ENCODE measurements around the gene CFAP100.

CFAP100 gene

GRCh38 chr3:126439968-126440708 is 45.4 kb downstream of the CFAP100 start:
- Histone ChIP-seq H3K27ac (ENCODE audit: low read depth, low read length) (no peak overlapping the region), H3K27me3 (ENCODE audit: insufficient read depth, low read length) (no peaks in the 10 kb centered on the region), H3K4me3 (ENCODE audit: low read length) (no peak overlapping the region), H3K36me3 (ENCODE audit: insufficient read depth, low read length) (peaks cover 23% of the 10 kb centered on the region), H3K9me3 (ENCODE audit: insufficient read depth, low read depth, low read length) (no peaks in the 10 kb centered on the region), H3K9ac (ENCODE audit: low read depth, low read length) (no peak overlapping the region), H3K4me1 (ENCODE audit: insufficient read depth, low read length) (no peaks in the 10 kb centered on the region)
- 91% methylated on average over 12 of the region's 12 CpGs for WGBS

GRCh38 chr3:126440709-126440995 is 45.9 kb downstream of the CFAP100 start:
- Histone ChIP-seq H3K4me3 (ENCODE audit: low read length) (no peak overlapping the region), H3K27ac (ENCODE audit: low read depth, low read length) (no peak overlapping the region), H3K36me3 (ENCODE audit: insufficient read depth, low read length) (peaks cover 21% of the 10 kb centered on the region), H3K27me3 (ENCODE audit: insufficient read depth, low read length) (no peaks in the 10 kb centered on the region), H3K9ac (ENCODE audit: low read depth, low read length) (no peak overlapping the region), H3K9me3 (ENCODE audit: insufficient read depth, low read depth, low read length) (no peaks in the 10 kb centered on the region), H3K4me1 (ENCODE audit: insufficient read depth, low read length) (no peaks in the 10 kb centered on the region)
- WGBS: 86% methylated on average over 9 of the region's 9 CpGs

- Histone ChIP-seq H3K9ac (ENCODE audit: low read depth, low read length) (no peak overlapping the region), H3K36me3 (ENCODE audit: insufficient read depth, low read length) (peaks cover 19% of the 10 kb centered on the region), H3K9me3 (ENCODE audit: insufficient read depth, low read depth, low read length) (no peaks in the 10 kb centered on the region), H3K27me3 (ENCODE audit: insufficient read depth, low read length) (no peaks in the 10 kb centered on the region), H3K4me3 (ENCODE audit: low read length) (no peak overlapping the region), H3K27ac (ENCODE audit: low read depth, low read length) (no peak overlapping the region), H3K4me1 (ENCODE audit: insufficient read depth, low read length) (no peaks in the 10 kb centered on the region)
- 93% methylated on average over 19 of the region's 20 CpGs for WGBS
Measured at GRCh38 chr3:126441256-126441880, 46.7 kb downstream of the CFAP100 start.

GRCh38 chr3:126442094-126442855 is 47.6 kb downstream of the CFAP100 start:
- H3K36me3 ChIP-seq (ENCODE audit: insufficient read depth, low read length): peaks cover 11% of the 10 kb centered on the region
- H3K9me3 ChIP-seq (ENCODE audit: insufficient read depth, low read depth, low read length): no peaks in the 10 kb centered on the region
- WGBS: 92% methylated on average over 13 of the region's 13 CpGs
- H3K27me3 ChIP-seq (ENCODE audit: insufficient read depth, low read length): no peaks in the 10 kb centered on the region
- no peak overlapping the region for H3K4me3 ChIP-seq (ENCODE audit: low read length)
- peaks cover 5% of the 10 kb centered on the region for H3K4me1 ChIP-seq (ENCODE audit: insufficient read depth, low read length)
- no peak overlapping the region for H3K9ac ChIP-seq (ENCODE audit: low read depth, low read length)
- H3K27ac ChIP-seq (ENCODE audit: low read depth, low read length): no peak overlapping the region

GRCh38 chr3:126442856-126443242 is 48.1 kb downstream of the CFAP100 start:
- WGBS: 87% methylated on average over 3 of the region's 3 CpGs
- peaks cover 5% of the 10 kb centered on the region for H3K4me1 ChIP-seq (ENCODE audit: insufficient read depth, low read length)
- no peak overlapping the region for H3K27ac ChIP-seq (ENCODE audit: low read depth, low read length)
- no peak overlapping the region for H3K4me3 ChIP-seq (ENCODE audit: low read length)
- peaks cover 8% of the 10 kb centered on the region; the same call in 1 of the 2 replicates for H3K36me3 ChIP-seq (ENCODE audit: insufficient read depth, low read length)
- H3K27me3 ChIP-seq (ENCODE audit: insufficient read depth, low read length): no peaks in the 10 kb centered on the region
- H3K9ac ChIP-seq (ENCODE audit: low read depth, low read length): no peak overlapping the region
- no peaks in the 10 kb centered on the region for H3K9me3 ChIP-seq (ENCODE audit: insufficient read depth, low read depth, low read length)

GRCh38 chr3:126445506-126445905 is 50.8 kb downstream of the CFAP100 start:
- 90% methylated on average over 5 of the region's 5 CpGs for WGBS
- no peak overlapping the region for H3K27ac ChIP-seq (ENCODE audit: low read depth, low read length)
- H3K36me3 ChIP-seq (ENCODE audit: insufficient read depth, low read length): 0 out of 2 replicates have a peak, but pooled peaks cover 10% of the 10 kb centered on the region
- H3K4me3 ChIP-seq (ENCODE audit: low read length): no peak overlapping the region
- no peaks in the 10 kb centered on the region for H3K9me3 ChIP-seq (ENCODE audit: insufficient read depth, low read depth, low read length)
- H3K4me1 ChIP-seq (ENCODE audit: insufficient read depth, low read length): peaks cover 5% of the 10 kb centered on the region
- no peaks in the 10 kb centered on the region for H3K27me3 ChIP-seq (ENCODE audit: insufficient read depth, low read length)
- no peak overlapping the region for H3K9ac ChIP-seq (ENCODE audit: low read depth, low read length)

GRCh38 chr3:126446301-126446700 is 51.6 kb downstream of the CFAP100 start:
- Histone ChIP-seq H3K36me3 (ENCODE audit: insufficient read depth, low read length) (peaks cover 17% of the 10 kb centered on the region), H3K27me3 (ENCODE audit: insufficient read depth, low read length) (no peaks in the 10 kb centered on the region), H3K9ac (ENCODE audit: low read depth, low read length) (no peak overlapping the region), H3K27ac (ENCODE audit: low read depth, low read length) (no peak overlapping the region), H3K4me3 (ENCODE audit: low read length) (no peak overlapping the region), H3K9me3 (ENCODE audit: insufficient read depth, low read depth, low read length) (no peaks in the 10 kb centered on the region), H3K4me1 (ENCODE audit: insufficient read depth, low read length) (peaks cover 5% of the 10 kb centered on the region)
- 85% methylated on average over 8 of the region's 8 CpGs for WGBS

GRCh38 chr3:126446791-126447190 is 52.1 kb downstream of the CFAP100 start:
- H3K4me3 ChIP-seq (ENCODE audit: low read length): no peak overlapping the region
- H3K36me3 ChIP-seq (ENCODE audit: insufficient read depth, low read length): peaks cover 22% of the 10 kb centered on the region

GRCh38 chr3:126447456-126448106 is 52.9 kb downstream of the CFAP100 start:
- 91% methylated on average over 12 of the region's 12 CpGs for WGBS
- Histone ChIP-seq H3K27ac (ENCODE audit: low read depth, low read length) (no peak overlapping the region), H3K4me3 (ENCODE audit: low read length) (no peak overlapping the region), H3K4me1 (ENCODE audit: insufficient read depth, low read length) (peaks cover 5% of the 10 kb centered on the region), H3K9ac (ENCODE audit: low read depth, low read length) (no peak overlapping the region), H3K27me3 (ENCODE audit: insufficient read depth, low read length) (no peaks in the 10 kb centered on the region), H3K36me3 (ENCODE audit: insufficient read depth, low read length) (peaks cover 30% of the 10 kb centered on the region), H3K9me3 (ENCODE audit: insufficient read depth, low read depth, low read length) (no peaks in the 10 kb centered on the region)

More at GRCh38 chr3:126446791-126447190, 52.1 kb downstream of the CFAP100 start:
- H3K9ac ChIP-seq (ENCODE audit: low read depth, low read length): no peak overlapping the region
- no peaks in the 10 kb centered on the region for H3K9me3 ChIP-seq (ENCODE audit: insufficient read depth, low read depth, low read length)
- no peaks in the 10 kb centered on the region for H3K27me3 ChIP-seq (ENCODE audit: insufficient read depth, low read length)
- H3K27ac ChIP-seq (ENCODE audit: low read depth, low read length): no peak overlapping the region
- H3K4me1 ChIP-seq (ENCODE audit: insufficient read depth, low read length): peaks cover 5% of the 10 kb centered on the region
- 70% methylated on average over 2 of the region's 2 CpGs for WGBS

GRCh38 chr3:126448136-126448892 is 53.6 kb downstream of the CFAP100 start:
- Histone ChIP-seq H3K36me3 (ENCODE audit: insufficient read depth, low read length) (peaks cover 36% of the 10 kb centered on the region), H3K9me3 (ENCODE audit: insufficient read depth, low read depth, low read length) (no peaks in the 10 kb centered on the region), H3K27ac (ENCODE audit: low read depth, low read length) (no peak overlapping the region), H3K4me1 (ENCODE audit: insufficient read depth, low read length) (peaks cover 5% of the 10 kb centered on the region), H3K4me3 (ENCODE audit: low read length) (no peak overlapping the region), H3K9ac (ENCODE audit: low read depth, low read length) (no peak overlapping the region), H3K27me3 (ENCODE audit: insufficient read depth, low read length) (no peaks in the 10 kb centered on the region)
- 95% methylated on average over 16 of the region's 17 CpGs for WGBS

Measured in HUES64 (cell line).